ENCODE data around the gene MORN2.

- TF ChIP-seq CTCF (conservative IDR thresholded peaks at IDR 0.05; ENCODE audit: low read length) (no peak), EZH2phosphoT487 (IDR thresholded peaks at IDR 0.05; ENCODE audit: borderline replicate concordance, low read depth, low read length) (no peak)
These were observed 45.8 kb upstream of the MORN2 start for GRCh38 chr2:38829971-38830370.

Data from OCI-LY7 (cell line).